Left lobe of liver (tissue), 2 donors: Measurements from ENCODE around the gene MTAP. TPM values are rescaled to one million over a fixed set of nuclear protein-coding genes. Genes with fewer than 3 reads are reported as not detected.

Experiments used
- ATAC-seq: fragments of 200-7000 bp; cut with Tn5 transposase; one replicate; pipeline ENCODE4 v1.9.1; 2020; ENCODE audit warnings: mild to moderate bottlenecking, moderate library complexity
- DNase-seq: peaks from one replicate; pipeline ENCODE4 v3.0.0-alpha.2; 2020; ENCODE audit warnings: low spot score
- total RNA-seq: library from RNA; stranded (reverse); gene quantifications from one replicate; pipeline ENCODE4 v1.2.1, GENCODE V29; 2021
- donor health status: DM: no; HTN: no; CAD: no; lungs with moderate emphysema.
- donor health status: DM: no; HTN: yes; CAD: no.

Gene MTAP
- total RNA-seq, 1 donor from 2014 or later = 15.1 TPM

- ATAC-seq = no peak
- DNase-seq = no peak
Measured at GRCh38 chr9:21841133-21841532, 38.7 kb downstream of the MTAP start.

GRCh38 chr9:21848615-21849014, 46.2 kb downstream of the MTAP start:
- no peak for DNase-seq
- ATAC-seq = no peak

GRCh38 chr9:21852754-21853153, 50.3 kb downstream of the MTAP start:
- ATAC-seq (no peak), DNase-seq (no peak)

GRCh38 chr9:21853414-21853813, 51.0 kb downstream of the MTAP start:
- peak; percentile 51 for DNase-seq
- ATAC-seq = peak; percentile 94

- DNase-seq (no peak), ATAC-seq (no peak)
Measured at GRCh38 chr9:21854119-21854518, 51.7 kb downstream of the MTAP start.

- peak; percentile 26 for ATAC-seq
Measured at GRCh38 chr9:21854594-21854993, 52.2 kb downstream of the MTAP start.

GRCh38 chr9:21856301-21857094, 54.1 kb downstream of the MTAP start:
- DNase-seq = no peak
- peak; percentile 58 for ATAC-seq

More at GRCh38 chr9:21854594-21854993, 52.2 kb downstream of the MTAP start:
- peak; percentile 52 for DNase-seq

GRCh38 chr9:21862871-21863270, 60.4 kb downstream of the MTAP start:
- DNase-seq = no peak
- ATAC-seq = no peak

GRCh38 chr9:21864505-21864904, 62.1 kb downstream of the MTAP start:
- DNase-seq (no peak), ATAC-seq (no peak)

GRCh38 chr9:21866302-21866701, 63.9 kb downstream of the MTAP start:
- ATAC-seq = no peak
- no peak for DNase-seq

GRCh38 chr9:21871256-21871975, 69.0 kb downstream of the MTAP start:
- DNase-seq (no peak), ATAC-seq (no peak)

GRCh38 chr9:21872696-21873095, 70.3 kb downstream of the MTAP start:
- DNase-seq = no peak
- ATAC-seq = no peak

GRCh38 chr9:21873540-21874221, 71.2 kb downstream of the MTAP start:
- ATAC-seq (no peak), DNase-seq (no peak)

- no peak for ATAC-seq
Measured at GRCh38 chr9:21875893-21876292, 73.5 kb downstream of the MTAP start.

GRCh38 chr9:21883642-21884041, 81.2 kb downstream of the MTAP start:
- no peak for DNase-seq
- ATAC-seq = no peak

More at GRCh38 chr9:21875893-21876292, 73.5 kb downstream of the MTAP start:
- DNase-seq = no peak

- DNase-seq (no peak), ATAC-seq (no peak)
Measured at GRCh38 chr9:21889673-21890072, 87.2 kb downstream of the MTAP start.

GRCh38 chr9:21890696-21891095, 88.3 kb downstream of the MTAP start:
- DNase-seq (no peak), ATAC-seq (no peak)

GRCh38 chr9:21901546-21901945, 99.1 kb downstream of the MTAP start:
- ATAC-seq (no peak), DNase-seq (no peak)

GRCh38 chr9:21902136-21902535, 99.7 kb downstream of the MTAP start:
- DNase-seq (no peak), ATAC-seq (no peak)

GRCh38 chr9:21903380-21903965, 101.0 kb downstream of the MTAP start:
- DNase-seq (no peak), ATAC-seq (no peak)

GRCh38 chr9:21904371-21904770, 101.9 kb downstream of the MTAP start:
- DNase-seq = no peak
- ATAC-seq = no peak
